ENCODE results near the gene HIVEP3. TPM values are rescaled to one million over a fixed set of nuclear protein-coding genes. Genes with fewer than 3 reads are reported as not detected.

The HIVEP3 gene
- total RNA-seq, 1 donor from 2014 or later = 5.8 TPM

- no peaks in the 10 kb centered on the region for H3K36me3 ChIP-seq (ENCODE audit: control insufficient read depth, insufficient read depth, low read length)
- no peaks in the 10 kb centered on the region for H3K27me3 ChIP-seq (ENCODE audit: control insufficient read depth, insufficient read depth, low read length)
- TF ChIP-seq CTCF (IDR thresholded peaks at IDR 0.05; ENCODE audit: insufficient read depth, low read length, poor library complexity, severe bottlenecking) = no peak
- no peak for DNase-seq (ENCODE audit: low read depth)
- H3K4me3 ChIP-seq (ENCODE audit: low read depth, low read length) = no peak overlapping the region
Observed at GRCh38 chr1:41733021-41733420, 185.7 kb downstream of the HIVEP3 start.

- no peak for DNase-seq (ENCODE audit: low read depth)
- H3K4me3 ChIP-seq (ENCODE audit: low read depth, low read length) = no peak overlapping the region
Observed at GRCh38 chr1:41731516-41732030, 187.1 kb downstream of the HIVEP3 start.

GRCh38 chr1:41730806-41731205 lies 187.9 kb downstream of the HIVEP3 start:
- no peak for DNase-seq (ENCODE audit: low read depth)
- Histone ChIP-seq H3K36me3 (ENCODE audit: control insufficient read depth, insufficient read depth, low read length) (no peaks in the 10 kb centered on the region), H3K27me3 (ENCODE audit: control insufficient read depth, insufficient read depth, low read length) (no peaks in the 10 kb centered on the region), H3K4me3 (ENCODE audit: low read depth, low read length) (no peak overlapping the region)
- no peak for TF ChIP-seq CTCF (IDR thresholded peaks at IDR 0.05; ENCODE audit: insufficient read depth, low read length, poor library complexity, severe bottlenecking)

More at GRCh38 chr1:41731516-41732030, 187.1 kb downstream of the HIVEP3 start:
- Histone ChIP-seq H3K27me3 (ENCODE audit: control insufficient read depth, insufficient read depth, low read length) (no peaks in the 10 kb centered on the region), H3K36me3 (ENCODE audit: control insufficient read depth, insufficient read depth, low read length) (no peaks in the 10 kb centered on the region)
- no peak for TF ChIP-seq CTCF (IDR thresholded peaks at IDR 0.05; ENCODE audit: insufficient read depth, low read length, poor library complexity, severe bottlenecking)

- no peak for DNase-seq (ENCODE audit: low read depth)
Observed at GRCh38 chr1:41728403-41729202, 190.1 kb downstream of the HIVEP3 start.

GRCh38 chr1:41727749-41728115 lies 191.0 kb downstream of the HIVEP3 start:
- no peaks in the 10 kb centered on the region for H3K36me3 ChIP-seq (ENCODE audit: control insufficient read depth, insufficient read depth, low read length)
- no peaks in the 10 kb centered on the region for H3K27me3 ChIP-seq (ENCODE audit: control insufficient read depth, insufficient read depth, low read length)
- H3K4me3 ChIP-seq (ENCODE audit: low read depth, low read length) = no peak overlapping the region
- TF ChIP-seq CTCF (IDR thresholded peaks at IDR 0.05; ENCODE audit: insufficient read depth, low read length, poor library complexity, severe bottlenecking) = no peak
- DNase-seq (ENCODE audit: low read depth) = no peak

More at GRCh38 chr1:41728403-41729202, 190.1 kb downstream of the HIVEP3 start:
- H3K36me3 ChIP-seq (ENCODE audit: control insufficient read depth, insufficient read depth, low read length) = no peaks in the 10 kb centered on the region
- H3K27me3 ChIP-seq (ENCODE audit: control insufficient read depth, insufficient read depth, low read length) = no peaks in the 10 kb centered on the region
- H3K4me3 ChIP-seq (ENCODE audit: low read depth, low read length) = no peak overlapping the region
- TF ChIP-seq CTCF (IDR thresholded peaks at IDR 0.05; ENCODE audit: insufficient read depth, low read length, poor library complexity, severe bottlenecking) = no peak
